HuH-7 (cell line): ENCODE data around the gene HEPN1.

Experiments
- DNase-seq: peaks from one replicate; pipeline ENCODE4 v3.0.0; 2011; ENCODE audit warnings: low spot score

HEPN1 gene

GRCh38 chr11:124918950-124919349 lies at the start of gene HEPN1:
Gene HEPN1 (plus strand): TSS chr11:124919250.
- no peak for DNase-seq

- DNase-seq: no peak
These were observed 49.7 kb upstream of the HEPN1 start for GRCh38 chr11:124869331-124869730.

- DNase-seq: no peak
These were observed 49.1 kb upstream of the HEPN1 start for GRCh38 chr11:124869856-124870387.

- no peak for DNase-seq
These were observed 48.6 kb upstream of the HEPN1 start for GRCh38 chr11:124870430-124870829.

GRCh38 chr11:124872280-124872679 lies 46.8 kb upstream of the HEPN1 start:
- DNase-seq: no peak

GRCh38 chr11:124872741-124873140 lies 46.3 kb upstream of the HEPN1 start:
- DNase-seq: no peak

- no peak for DNase-seq
These were observed 45.1 kb upstream of the HEPN1 start for GRCh38 chr11:124873951-124874350.

- DNase-seq: no peak
These were observed 44.3 kb upstream of the HEPN1 start for GRCh38 chr11:124874571-124875255.

- no peak for DNase-seq
These were observed 43.6 kb upstream of the HEPN1 start for GRCh38 chr11:124875401-124875800.

GRCh38 chr11:124875943-124876817 lies 42.9 kb upstream of the HEPN1 start:
- DNase-seq: peak; percentile 91

GRCh38 chr11:124876818-124877630 lies 42.0 kb upstream of the HEPN1 start:
- DNase-seq: no peak

- DNase-seq: no peak
These were observed 41.5 kb upstream of the HEPN1 start for GRCh38 chr11:124877631-124877909.

- DNase-seq: no peak
These were observed 40.9 kb upstream of the HEPN1 start for GRCh38 chr11:124877910-124878758.

GRCh38 chr11:124878759-124879492 lies 40.1 kb upstream of the HEPN1 start:
- no peak for DNase-seq

- no peak for DNase-seq
These were observed 39.4 kb upstream of the HEPN1 start for GRCh38 chr11:124879493-124880289.

GRCh38 chr11:124880290-124880611 lies 38.8 kb upstream of the HEPN1 start:
- no peak for DNase-seq

GRCh38 chr11:124880958-124881357 lies 38.1 kb upstream of the HEPN1 start:
- DNase-seq: no peak

- DNase-seq: peak; percentile 56
These were observed 36.5 kb upstream of the HEPN1 start for GRCh38 chr11:124882339-124883071.

- no peak for DNase-seq
These were observed 34.7 kb upstream of the HEPN1 start for GRCh38 chr11:124884340-124884739.
